HEK293 (cell line): ENCODE data around the gene FBLN5.

ENCODE experiments used
- BCL11A ChIP-seq: fragments of 450-650 bp; formaldehyde crosslinking; IDR thresholded peaks from 2 replicates; pipeline ENCODE4 v1.5.1; 2016; ENCODE audit warnings: low read depth, missing biosample characterization, missing genetic modification characterization
- KLF16 ChIP-seq: fragments of 450-650 bp; formaldehyde crosslinking; IDR thresholded peaks from 2 replicates; pipeline ENCODE4 v1.5.1; 2017; ENCODE audit warnings: missing biosample characterization, missing genetic modification characterization
- SETDB1 ChIP-seq: IDR thresholded peaks from one replicate; pipeline ENCODE4 v1.6.1; 2017; ENCODE audit warnings: mild to moderate bottlenecking, low read length, moderate library complexity, mixed read lengths; ENCODE audit not compliant: insufficient read length
- SP7 ChIP-seq: fragments of 450-650 bp; formaldehyde crosslinking; IDR thresholded peaks from 2 replicates; pipeline ENCODE4 v1.5.1; 2016; ENCODE audit warnings: missing biosample characterization, missing genetic modification characterization
- YY1 ChIP-seq: fragments of 450-650 bp; formaldehyde crosslinking; IDR thresholded peaks from 2 replicates; pipeline ENCODE4 v1.5.1; 2018; ENCODE audit warnings: missing biosample characterization, missing genetic modification characterization
- ZBTB20 ChIP-seq: fragments of 450-650 bp; formaldehyde crosslinking; IDR thresholded peaks from 2 replicates; pipeline ENCODE4 v1.5.1; 2016; ENCODE audit warnings: missing biosample characterization, missing genetic modification characterization
- ZFP69B ChIP-seq: fragments of 450-650 bp; formaldehyde crosslinking; IDR thresholded peaks from 2 replicates; pipeline ENCODE4 v1.5.1; 2016; ENCODE audit warnings: missing biosample characterization, missing genetic modification characterization
- ZNF600 ChIP-seq: fragments of 450-650 bp; formaldehyde crosslinking; IDR thresholded peaks from 2 replicates; pipeline ENCODE4 v1.5.1; 2016; ENCODE audit warnings: missing biosample characterization, missing genetic modification characterization
- TF ChIP-seq, protein P1 (sequence below): fragments of 450-650 bp; formaldehyde crosslinking; IDR thresholded peaks from 2 replicates; pipeline ENCODE4 v1.5.1; 2016; ENCODE audit warnings: missing biosample characterization, missing genetic modification characterization
- TF ChIP-seq, protein P2 (sequence below): fragments of 450-650 bp; formaldehyde crosslinking; IDR thresholded peaks from 2 replicates; pipeline ENCODE4 v1.5.1; 2016; ENCODE audit warnings: missing biosample characterization, missing genetic modification characterization
- TF ChIP-seq, protein P3 (sequence below): fragments of 450-650 bp; formaldehyde crosslinking; IDR thresholded peaks from 2 replicates; pipeline ENCODE4 v1.5.1; 2016; ENCODE audit warnings: missing biosample characterization, missing genetic modification characterization

DNA sequence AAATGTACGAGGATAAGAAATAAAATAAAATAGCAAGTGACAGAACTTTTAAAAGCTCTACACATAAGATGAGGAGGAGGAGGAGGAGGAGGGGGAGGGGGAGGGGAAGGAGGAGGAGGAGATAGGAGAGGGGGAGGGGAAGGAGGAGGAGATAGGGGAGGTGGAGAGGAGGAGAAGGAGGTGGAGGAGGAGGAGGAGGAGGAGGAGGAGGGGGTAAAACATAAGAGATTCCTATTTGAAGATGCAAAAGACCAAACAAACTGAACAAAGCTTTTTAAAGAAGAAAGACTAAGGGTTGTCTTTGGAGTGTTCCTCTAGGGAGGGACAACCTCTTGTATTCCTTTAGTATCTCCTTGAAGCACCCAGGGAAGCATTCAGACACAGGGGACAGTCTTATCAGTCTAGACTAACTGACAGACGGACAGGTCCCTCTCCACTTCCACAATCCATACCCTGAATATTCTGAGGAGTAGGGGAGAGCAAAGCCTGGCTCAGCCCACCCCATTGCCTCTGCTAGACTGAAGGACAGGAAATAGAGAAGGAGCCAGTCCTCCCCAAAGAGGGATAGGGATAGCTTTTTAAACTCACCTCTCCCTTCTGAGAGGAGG is 93.1 kb downstream of the FBLN5 start:
- TF ChIP-seq, protein P1, sequence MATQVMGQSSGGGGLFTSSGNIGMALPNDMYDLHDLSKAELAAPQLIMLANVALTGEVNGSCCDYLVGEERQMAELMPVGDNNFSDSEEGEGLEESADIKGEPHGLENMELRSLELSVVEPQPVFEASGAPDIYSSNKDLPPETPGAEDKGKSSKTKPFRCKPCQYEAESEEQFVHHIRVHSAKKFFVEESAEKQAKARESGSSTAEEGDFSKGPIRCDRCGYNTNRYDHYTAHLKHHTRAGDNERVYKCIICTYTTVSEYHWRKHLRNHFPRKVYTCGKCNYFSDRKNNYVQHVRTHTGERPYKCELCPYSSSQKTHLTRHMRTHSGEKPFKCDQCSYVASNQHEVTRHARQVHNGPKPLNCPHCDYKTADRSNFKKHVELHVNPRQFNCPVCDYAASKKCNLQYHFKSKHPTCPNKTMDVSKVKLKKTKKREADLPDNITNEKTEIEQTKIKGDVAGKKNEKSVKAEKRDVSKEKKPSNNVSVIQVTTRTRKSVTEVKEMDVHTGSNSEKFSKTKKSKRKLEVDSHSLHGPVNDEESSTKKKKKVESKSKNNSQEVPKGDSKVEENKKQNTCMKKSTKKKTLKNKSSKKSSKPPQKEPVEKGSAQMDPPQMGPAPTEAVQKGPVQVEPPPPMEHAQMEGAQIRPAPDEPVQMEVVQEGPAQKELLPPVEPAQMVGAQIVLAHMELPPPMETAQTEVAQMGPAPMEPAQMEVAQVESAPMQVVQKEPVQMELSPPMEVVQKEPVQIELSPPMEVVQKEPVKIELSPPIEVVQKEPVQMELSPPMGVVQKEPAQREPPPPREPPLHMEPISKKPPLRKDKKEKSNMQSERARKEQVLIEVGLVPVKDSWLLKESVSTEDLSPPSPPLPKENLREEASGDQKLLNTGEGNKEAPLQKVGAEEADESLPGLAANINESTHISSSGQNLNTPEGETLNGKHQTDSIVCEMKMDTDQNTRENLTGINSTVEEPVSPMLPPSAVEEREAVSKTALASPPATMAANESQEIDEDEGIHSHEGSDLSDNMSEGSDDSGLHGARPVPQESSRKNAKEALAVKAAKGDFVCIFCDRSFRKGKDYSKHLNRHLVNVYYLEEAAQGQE, result no peak
- TF ChIP-seq, protein P2, sequence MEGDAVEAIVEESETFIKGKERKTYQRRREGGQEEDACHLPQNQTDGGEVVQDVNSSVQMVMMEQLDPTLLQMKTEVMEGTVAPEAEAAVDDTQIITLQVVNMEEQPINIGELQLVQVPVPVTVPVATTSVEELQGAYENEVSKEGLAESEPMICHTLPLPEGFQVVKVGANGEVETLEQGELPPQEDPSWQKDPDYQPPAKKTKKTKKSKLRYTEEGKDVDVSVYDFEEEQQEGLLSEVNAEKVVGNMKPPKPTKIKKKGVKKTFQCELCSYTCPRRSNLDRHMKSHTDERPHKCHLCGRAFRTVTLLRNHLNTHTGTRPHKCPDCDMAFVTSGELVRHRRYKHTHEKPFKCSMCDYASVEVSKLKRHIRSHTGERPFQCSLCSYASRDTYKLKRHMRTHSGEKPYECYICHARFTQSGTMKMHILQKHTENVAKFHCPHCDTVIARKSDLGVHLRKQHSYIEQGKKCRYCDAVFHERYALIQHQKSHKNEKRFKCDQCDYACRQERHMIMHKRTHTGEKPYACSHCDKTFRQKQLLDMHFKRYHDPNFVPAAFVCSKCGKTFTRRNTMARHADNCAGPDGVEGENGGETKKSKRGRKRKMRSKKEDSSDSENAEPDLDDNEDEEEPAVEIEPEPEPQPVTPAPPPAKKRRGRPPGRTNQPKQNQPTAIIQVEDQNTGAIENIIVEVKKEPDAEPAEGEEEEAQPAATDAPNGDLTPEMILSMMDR (tag by site-specific recombination), result no peak
- no peak for TF ChIP-seq SP7 (tag by site-specific recombination)
- TF ChIP-seq ZNF600, result no peak
- TF ChIP-seq ZFP69B (tag by site-specific recombination), result no peak
- TF ChIP-seq SETDB1, result no peak
- TF ChIP-seq, protein P3, sequence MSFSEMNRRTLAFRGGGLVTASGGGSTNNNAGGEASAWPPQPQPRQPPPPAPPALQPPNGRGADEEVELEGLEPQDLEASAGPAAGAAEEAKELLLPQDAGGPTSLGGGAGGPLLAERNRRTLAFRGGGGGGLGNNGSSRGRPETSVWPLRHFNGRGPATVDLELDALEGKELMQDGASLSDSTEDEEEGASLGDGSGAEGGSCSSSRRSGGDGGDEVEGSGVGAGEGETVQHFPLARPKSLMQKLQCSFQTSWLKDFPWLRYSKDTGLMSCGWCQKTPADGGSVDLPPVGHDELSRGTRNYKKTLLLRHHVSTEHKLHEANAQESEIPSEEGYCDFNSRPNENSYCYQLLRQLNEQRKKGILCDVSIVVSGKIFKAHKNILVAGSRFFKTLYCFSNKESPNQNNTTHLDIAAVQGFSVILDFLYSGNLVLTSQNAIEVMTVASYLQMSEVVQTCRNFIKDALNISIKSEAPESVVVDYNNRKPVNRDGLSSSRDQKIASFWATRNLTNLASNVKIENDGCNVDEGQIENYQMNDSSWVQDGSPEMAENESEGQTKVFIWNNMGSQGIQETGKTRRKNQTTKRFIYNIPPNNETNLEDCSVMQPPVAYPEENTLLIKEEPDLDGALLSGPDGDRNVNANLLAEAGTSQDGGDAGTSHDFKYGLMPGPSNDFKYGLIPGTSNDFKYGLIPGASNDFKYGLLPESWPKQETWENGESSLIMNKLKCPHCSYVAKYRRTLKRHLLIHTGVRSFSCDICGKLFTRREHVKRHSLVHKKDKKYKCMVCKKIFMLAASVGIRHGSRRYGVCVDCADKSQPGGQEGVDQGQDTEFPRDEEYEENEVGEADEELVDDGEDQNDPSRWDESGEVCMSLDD (tag by site-specific recombination), result no peak
- TF ChIP-seq ZBTB20 (tag by site-specific recombination), result no peak
- TF ChIP-seq YY1, result no peak
- TF ChIP-seq BCL11A (tag by site-specific recombination), result no peak
- no peak for TF ChIP-seq KLF16 (tag by site-specific recombination)
